Testis (tissue), 3 donors: Measurements from ENCODE around the gene BTG3. TPM values are rescaled to one million over a fixed set of nuclear protein-coding genes. Genes with fewer than 3 reads are reported as not detected.

Source experiments
- DNase-seq: peaks from one replicate; pipeline ENCODE4 v3.0.0-alpha.2; 2019
- H3K27ac ChIP-seq, 2 donors: fragments of 200-600 bp; sonication (generic); one replicate each; pipeline ENCODE4 v1.5.1; 2019
- H3K27me3 ChIP-seq: fragments of 200-600 bp; sonication (generic); one replicate; pipeline ENCODE4 v1.5.1; 2019
- H3K36me3 ChIP-seq: fragments of 200-600 bp; sonication (generic); one replicate; pipeline ENCODE4 v1.5.1; 2017; ENCODE audit warnings: low read depth; ENCODE audit errors: missing control alignments
- H3K4me1 ChIP-seq: fragments of 200-600 bp; sonication (generic); one replicate; pipeline ENCODE4 v1.5.1; 2019
- H3K4me3 ChIP-seq, 2 donors: fragments of 200-600 bp; sonication (generic); one replicate each; pipeline ENCODE4 v1.5.1; 2017 to 2019
- H3K9me3 ChIP-seq: fragments of 200-600 bp; sonication (generic); one replicate; pipeline ENCODE4 v1.5.1; 2017
- POLR2A ChIP-seq: fragments of 450-650 bp; IDR thresholded peaks from one replicate; pipeline ENCODE4 v1.6.1; 2017; ENCODE audit warnings: antibody characterized with exemption, mild to moderate bottlenecking, moderate library complexity
- WGBS, 2 donors: methylation state at CpG; one replicate each; pipeline ENCODE4 v1.1.5; 2018; 5-methylcytosine and 5-hydroxymethylcytosine counted together
- intact Hi-C: fragments of 100-400 bp; cut with DNase I; formaldehyde crosslinking; loops from one replicate; pipeline ENCODE4 v1.15.1; 2023; ENCODE audit warnings: low total_unique reads
- polyA plus RNA-seq: library from polyadenylated mRNA; stranded (reverse); fragments of 350-450 nt; fragmentation: Illumina TruSeq; extraction: RNeasy Lipid Tissue Mini Kit (QIAGEN cat#74804); gene quantifications from one replicate; pipeline ENCODE4 v1.2.3, GENCODE V29; 2014; ENCODE audit warnings: low read depth, low replicate concordance; ENCODE audit not compliant: insufficient read depth
- total RNA-seq, 2 donors: library from RNA; depleted of rRNA; stranded (reverse); fragments of >200 nt; gene quantifications; one replicate each; pipeline ENCODE4 v1.2.3, GENCODE V29; 2016
- TF ChIP-seq, protein P1 (sequence below), 3 experiments: fragments of 450-650 bp in 2 of 3; fragments of 200-600 bp in 1 of 3; sonication (generic) in 1 of 3; IDR thresholded peaks; one replicate each; pipeline ENCODE4 v1.5.1; 2016 to 2019; ENCODE audit warnings: antibody characterized with exemption in 3 of 3, mild to moderate bottlenecking in 2 of 3, moderate library complexity in 1 of 3

Gene BTG3
- total and polyA plus RNA-seq, 3 donors from 2014 or later = 83.3 to 265 (median 221) TPM

- DNase-seq = peak; percentile 30
- Histone ChIP-seq H3K27me3 (no peaks in the 10 kb centered on the region), H3K4me3 (peak overlapping the region; percentile 85 to 91), H3K36me3 (no peaks in the 10 kb centered on the region), H3K4me1 (peaks cover 10% of the 10 kb centered on the region), H3K9me3 (no peaks in the 10 kb centered on the region), H3K27ac (peak overlapping the region; percentile 95 to 99)
- TF ChIP-seq, protein P1, sequence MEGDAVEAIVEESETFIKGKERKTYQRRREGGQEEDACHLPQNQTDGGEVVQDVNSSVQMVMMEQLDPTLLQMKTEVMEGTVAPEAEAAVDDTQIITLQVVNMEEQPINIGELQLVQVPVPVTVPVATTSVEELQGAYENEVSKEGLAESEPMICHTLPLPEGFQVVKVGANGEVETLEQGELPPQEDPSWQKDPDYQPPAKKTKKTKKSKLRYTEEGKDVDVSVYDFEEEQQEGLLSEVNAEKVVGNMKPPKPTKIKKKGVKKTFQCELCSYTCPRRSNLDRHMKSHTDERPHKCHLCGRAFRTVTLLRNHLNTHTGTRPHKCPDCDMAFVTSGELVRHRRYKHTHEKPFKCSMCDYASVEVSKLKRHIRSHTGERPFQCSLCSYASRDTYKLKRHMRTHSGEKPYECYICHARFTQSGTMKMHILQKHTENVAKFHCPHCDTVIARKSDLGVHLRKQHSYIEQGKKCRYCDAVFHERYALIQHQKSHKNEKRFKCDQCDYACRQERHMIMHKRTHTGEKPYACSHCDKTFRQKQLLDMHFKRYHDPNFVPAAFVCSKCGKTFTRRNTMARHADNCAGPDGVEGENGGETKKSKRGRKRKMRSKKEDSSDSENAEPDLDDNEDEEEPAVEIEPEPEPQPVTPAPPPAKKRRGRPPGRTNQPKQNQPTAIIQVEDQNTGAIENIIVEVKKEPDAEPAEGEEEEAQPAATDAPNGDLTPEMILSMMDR (IDR thresholded peaks at IDR 0.05) = no peak
- no peak for TF ChIP-seq POLR2A
- intact Hi-C loops = no loop called here
- 0 to 1% methylated on average over 6 to 49 of the region's 50 CpGs for WGBS, 2 donors
Measured at GRCh38 chr21:17612023-17612564, 607 bp downstream of the BTG3 start.

GRCh38 chr21:17611414-17612022 lies 1.2 kb downstream of the BTG3 start:
- Histone ChIP-seq H3K36me3 (no peaks in the 10 kb centered on the region), H3K9me3 (no peaks in the 10 kb centered on the region), H3K4me3 (peak overlapping the region; percentile 85 to 91), H3K27me3 (no peaks in the 10 kb centered on the region), H3K4me1 (peaks cover 10% of the 10 kb centered on the region), H3K27ac (peak overlapping the region; percentile 95 to 99)
- intact Hi-C loops = no loop called here
- peak; percentile 46 for TF ChIP-seq POLR2A
- TF ChIP-seq, protein P1 (IDR thresholded peaks at IDR 0.05) = peak in 1 of 3 experiments; percentile 14
- peak; percentile 94 for DNase-seq
- WGBS, 2 donors = 0 to 1% methylated on average over 26 of the region's 26 CpGs

GRCh38 chr21:17610911-17611310 lies 1.8 kb downstream of the BTG3 start:
- Histone ChIP-seq H3K27me3 (no peaks in the 10 kb centered on the region), H3K36me3 (no peaks in the 10 kb centered on the region), H3K9me3 (no peaks in the 10 kb centered on the region), H3K4me3 (peak overlapping the region; percentile 85 to 91), H3K27ac (peak overlapping the region; percentile 95 to 99), H3K4me1 (peaks cover 10% of the 10 kb centered on the region)
- WGBS, 2 donors = 12 to 13% methylated on average over 9 of the region's 9 CpGs
- peak; percentile 51 for DNase-seq
- intact Hi-C loops = no loop called here
- no peak for TF ChIP-seq POLR2A
- TF ChIP-seq, protein P1 (IDR thresholded peaks at IDR 0.05) = no peak

GRCh38 chr21:17609681-17610080 lies 3.0 kb downstream of the BTG3 start:
- Histone ChIP-seq H3K36me3 (no peaks in the 10 kb centered on the region), H3K27me3 (no peaks in the 10 kb centered on the region), H3K27ac (peak overlapping the region; percentile 16 to 95), H3K4me3 (no peak overlapping the region), H3K4me1 (peaks cover 10% of the 10 kb centered on the region), H3K9me3 (no peaks in the 10 kb centered on the region)
- intact Hi-C loops = no loop called here
- WGBS, 2 donors = 62 to 63% methylated on average over 2 of the region's 2 CpGs
- DNase-seq = no peak
- TF ChIP-seq, protein P1 (IDR thresholded peaks at IDR 0.05) = no peak
- no peak for TF ChIP-seq POLR2A

DNA sequence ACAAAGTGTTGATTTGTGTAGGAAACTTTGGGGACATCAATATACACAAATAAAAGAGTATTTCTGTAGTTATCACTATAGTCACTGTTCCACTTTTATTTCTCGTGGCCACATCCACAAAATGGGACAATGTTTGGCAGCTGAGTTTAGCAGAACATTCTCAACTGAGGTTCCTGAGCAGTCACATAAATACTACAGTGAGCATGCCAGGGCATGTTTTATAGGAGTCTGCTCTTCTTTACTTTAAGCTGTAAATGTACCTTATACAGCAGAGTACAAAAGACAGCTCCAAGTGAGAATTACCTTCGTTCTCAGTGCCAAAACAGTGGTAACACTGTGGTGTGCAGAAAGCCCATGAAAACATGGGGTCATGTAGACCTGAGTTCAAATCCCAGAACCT lies 5.0 kb downstream of the BTG3 start:
- WGBS, 2 donors = 72 to 94% methylated on average over 2 of the region's 2 CpGs
- DNase-seq = no peak
- intact Hi-C loops = no loop called here
- H3K27me3 ChIP-seq = no peaks in the 10 kb centered on the region
- peaks cover 4% of the 10 kb centered on the region for H3K4me1 ChIP-seq
- TF ChIP-seq, protein P1 (IDR thresholded peaks at IDR 0.05) = no peak
- TF ChIP-seq POLR2A = no peak
- no peak overlapping the region for H3K4me3 ChIP-seq
- no peaks in the 10 kb centered on the region for H3K36me3 ChIP-seq
- no peaks in the 10 kb centered on the region for H3K9me3 ChIP-seq
- no peak overlapping the region for H3K27ac ChIP-seq
